ENCODE data around the gene RNASEL. TPM values are rescaled to one million over a fixed set of nuclear protein-coding genes. Genes with fewer than 3 reads are reported as not detected.

Gene RNASEL
- total and polyA plus RNA-seq, 2 experiments from 2014 or later: 0.37 to 0.94 TPM

Small RNAs within 50 kb of the gene (small RNA-seq; reads per million reads assigned to genes)
- not detected for gene RF00017 (ENCODE audit: low replicate concordance)

Other genes with a start within 250 kb of the RNASEL start
- gene GLUL, start 197.5 kb downstream of the RNASEL start, total RNA-seq (2014; rRNA removed; shearing (Covaris generic)): 356 and 359 TPM in 2 replicates
- gene GLUL, start 197.5 kb downstream of the RNASEL start, polyA plus RNA-seq (2016; fragmentation: Nextera tagmentation; extraction: Ambion mirVana): 240 and 254 TPM in 2 replicates
- not detected in 2 replicates for gene TEDDM1, start 188.6 kb downstream of the RNASEL start, total RNA-seq (2014; rRNA removed; shearing (Covaris generic))
- not detected in 2 replicates for gene TEDDM1, start 188.6 kb downstream of the RNASEL start, polyA plus RNA-seq (2016; fragmentation: Nextera tagmentation; extraction: Ambion mirVana)
- not detected in 2 replicates for gene RGSL1, start 139.1 kb downstream of the RNASEL start, total RNA-seq (2014; rRNA removed; shearing (Covaris generic))
- not detected in 2 replicates for gene RGSL1, start 139.1 kb downstream of the RNASEL start, polyA plus RNA-seq (2016; fragmentation: Nextera tagmentation; extraction: Ambion mirVana)
- gene RGS16, start 15.1 kb upstream of the RNASEL start, total RNA-seq (2014; rRNA removed; shearing (Covaris generic)): 15.4 and 18.2 TPM in 2 replicates
- gene RGS16, start 15.1 kb upstream of the RNASEL start, polyA plus RNA-seq (2016; fragmentation: Nextera tagmentation; extraction: Ambion mirVana): 31.6 and 35.2 TPM in 2 replicates
- 1.0 and 2.5 TPM in 2 replicates for gene RGS8, start 95.3 kb upstream of the RNASEL start, total RNA-seq (2014; rRNA removed; shearing (Covaris generic))
- 0.06 and 0.10 TPM in 2 replicates for gene RGS8, start 95.3 kb upstream of the RNASEL start, polyA plus RNA-seq (2016; fragmentation: Nextera tagmentation; extraction: Ambion mirVana)
- gene NPL, start 200.5 kb upstream of the RNASEL start, total RNA-seq (2014; rRNA removed; shearing (Covaris generic)): 1.2 and 2.8 TPM in 2 replicates
- gene NPL, start 200.5 kb upstream of the RNASEL start, polyA plus RNA-seq (2016; fragmentation: Nextera tagmentation; extraction: Ambion mirVana): 2.4 TPM in 2 replicates

All from GM23338 (cell line).